Neural progenitor cell (in vitro differentiated cells): Measurements from ENCODE around the gene AARSD1.
"Not testable (repeated sequence)": the region's sequence is repeated elsewhere in the genome, so short reads cannot be mapped to it uniquely, and the experiment has no call there.

Experiments used
- CTCF ChIP-seq: fragments of 200-600 bp; sonication (generic); IDR thresholded peaks from 2 replicates; pipeline ENCODE4 v1.5.1; 2017; ENCODE audit warnings: antibody characterized with exemption, mild to moderate bottlenecking
- EZH2 ChIP-seq: fragments of 200-600 bp; sonication (generic); IDR thresholded peaks from 2 replicates; pipeline ENCODE4 v1.6.1; 2017; ENCODE audit warnings: antibody characterized with exemption, mild to moderate bottlenecking, moderate library complexity
- EZH2phosphoT487 ChIP-seq: fragments of 200-600 bp; sonication (generic); IDR thresholded peaks from 2 replicates; pipeline ENCODE4 v1.6.1; 2017; ENCODE audit warnings: antibody characterized with exemption

- not testable (repeated sequence) for TF ChIP-seq CTCF, EZH2phosphoT487, EZH2
Measured at GRCh38 chr17:42973323-42973722, 9.1 kb upstream of the AARSD1 start.
